Keratinocyte (primary cell): ENCODE results near the gene ANKS1B. TPM values are rescaled to one million over a fixed set of nuclear protein-coding genes. Genes with fewer than 3 reads are reported as not detected.

Source experiments
- DNase-seq: peaks from one replicate; pipeline ENCODE4 v3.0.0-alpha.2; 2011; ENCODE audit warnings: low read depth, missing footprints, low spot score
- FAIRE-seq: peaks from 2 replicates; lab custom pipeline; 2011; peaks lifted over from hg19 to GRCh38; lab: Jason Lieb, UNC
- H2AFZ ChIP-seq: 2 replicates; pipeline ENCODE4 v1.6.0; 2012; ENCODE audit warnings: low read length, control low read depth, inconsistent platforms; ENCODE audit not compliant: control insufficient read depth
- H3K27ac ChIP-seq: 2 replicates; pipeline ENCODE4 v1.5.1; 2011; ENCODE audit warnings: low read length; ENCODE audit not compliant: control insufficient read depth, insufficient read depth
- H3K27me3 ChIP-seq: 3 replicates; pipeline ENCODE4 v1.6.0; 2011; ENCODE audit warnings: low read length; ENCODE audit not compliant: control insufficient read depth, insufficient read depth; ENCODE audit errors: extremely low read depth
- H3K36me3 ChIP-seq, 2 experiments: 2 replicates in 1 of 2; 3 replicates in 1 of 2; pipeline ENCODE4 v1.5.1; 2011; ENCODE audit warnings: low read length in 2 of 2, mild to moderate bottlenecking in 1 of 2; ENCODE audit not compliant: control insufficient read depth in 2 of 2, insufficient read depth in 2 of 2; ENCODE audit errors: extremely low read depth in 1 of 2
- H3K4me1 ChIP-seq: 3 replicates; pipeline ENCODE4 v1.5.1; 2011; ENCODE audit warnings: low read length; ENCODE audit not compliant: control insufficient read depth, insufficient read depth; ENCODE audit errors: extremely low read depth
- H3K4me2 ChIP-seq: 3 replicates; pipeline ENCODE4 v1.6.0; 2011; ENCODE audit warnings: low read depth, low read length; ENCODE audit not compliant: control insufficient read depth, insufficient read depth; ENCODE audit errors: extremely low read depth
- H3K4me3 ChIP-seq, 3 experiments: fragments of 200-600 bp in 1 of 3; sonication (generic) in 1 of 3; 2 replicates in 2 of 3; 3 replicates in 1 of 3; pipeline ENCODE4 v1.5.1; 2011 to 2016; ENCODE audit warnings: low read length in 3 of 3, mild to moderate bottlenecking in 3 of 3, control low read depth in 2 of 3, inconsistent platforms in 1 of 3, low read depth in 1 of 3, mixed read lengths in 1 of 3, mixed run types in 1 of 3, moderate library complexity in 1 of 3; ENCODE audit not compliant: control insufficient read depth in 2 of 3, insufficient read depth in 2 of 3; ENCODE audit errors: extremely low read depth in 1 of 3
- H3K79me2 ChIP-seq: 2 replicates; pipeline ENCODE4 v1.6.0; 2012; ENCODE audit warnings: low read length; ENCODE audit not compliant: control insufficient read depth, insufficient read depth
- H3K9ac ChIP-seq: 3 replicates; pipeline ENCODE4 v1.6.0; 2011; ENCODE audit warnings: low read length; ENCODE audit not compliant: control insufficient read depth, insufficient read depth; ENCODE audit errors: extremely low read depth
- H3K9me1 ChIP-seq: 3 replicates; pipeline ENCODE4 v1.6.0; 2011; ENCODE audit warnings: low read length; ENCODE audit not compliant: control insufficient read depth, insufficient read depth; ENCODE audit errors: extremely low read depth
- H3K9me3 ChIP-seq: 2 replicates; pipeline ENCODE4 v1.5.1; 2012; ENCODE audit warnings: low read depth, low read length; ENCODE audit not compliant: control insufficient read depth
- H4K20me1 ChIP-seq: 3 replicates; pipeline ENCODE4 v1.6.0; 2011; ENCODE audit warnings: low read length; ENCODE audit not compliant: control insufficient read depth, insufficient read depth; ENCODE audit errors: extremely low read depth
- CTCF ChIP-seq, 3 experiments: IDR thresholded peaks in 1 of 3; conservative IDR thresholded peaks in 1 of 3; optimal IDR thresholded peaks in 1 of 3; 2 replicates in 2 of 3; 3 replicates in 1 of 3; pipeline versions ENCODE3 to v1.5.1; 2011; ENCODE audit warnings: low read length in 3 of 3, mild to moderate bottlenecking in 3 of 3, moderate library complexity in 2 of 3, control low read depth in 1 of 3, inconsistent platforms in 1 of 3; ENCODE audit not compliant: insufficient read depth in 2 of 3; ENCODE audit errors: extremely low read depth in 1 of 3
- EZH2 ChIP-seq: IDR thresholded peaks from one replicate; pipeline ENCODE4 v1.6.1; 2012; ENCODE audit warnings: inconsistent platforms, mild to moderate bottlenecking, low read length, moderate library complexity
- dilution Hi-C: fragments of 300-500 bp; cut with MboI; formaldehyde crosslinking; loops from one replicate; pipeline ENCODE4 v1.7.0; 2020; ENCODE audit warnings: low sequenced_read_pairs; ENCODE audit not compliant: extremely low pct_ligation_motif_present
- polyA plus RNA-seq, 5 experiments: library from polyadenylated mRNA; depleted of rRNA in 3 of 5; stranded (reverse) in 3 of 5; stranded (forward) in 1 of 5; unstranded in 1 of 5; fragments of >200 nt; gene quantifications; 1 replicate in 1 of 5; 2 replicates in 3 of 5; 3 replicates in 1 of 5; pipeline versions ENCODE4 v1.2.1 to v1.2.3, GENCODE V29; 2011 to 2012; ENCODE audit warnings: missing spikeins in 2 of 5, low read depth in 1 of 5, low replicate concordance in 1 of 5

Gene ANKS1B
- polyA plus RNA-seq, 1 donor (not counting 4 experiments of a cell fraction or from before 2014, with no cell fraction given), result not detected

- dilution Hi-C loops, result no loop called here
Observed at GRCh38 chr12:99056186-99056585, 928.5 kb downstream of the ANKS1B start.

GRCh38 chr12:99055299-99055698 is 929.4 kb downstream of the ANKS1B start:
- TF ChIP-seq EZH2 (no peak), CTCF (optimal IDR thresholded peaks at IDR 0.05 in 1 of 3, IDR thresholded peaks at IDR 0.05 in 1 of 3, conservative IDR thresholded peaks at IDR 0.05 in 1 of 3; ENCODE audit: extremely low read depth in 1 of 3, insufficient read depth in 2 of 3, low read length in 3 of 3) (no peak)
- H3K4me1 ChIP-seq, result no peaks in the 10 kb centered on the region
- H3K79me2 ChIP-seq, result no peaks in the 10 kb centered on the region
- DNase-seq, result no peak
- FAIRE-seq, result no peak
- no peak overlapping the region for H3K4me2 ChIP-seq
- no peaks in the 10 kb centered on the region for H3K9me1 ChIP-seq
- H3K27ac ChIP-seq, result no peak overlapping the region
- H3K27me3 ChIP-seq, result no peaks in the 10 kb centered on the region
- H3K9ac ChIP-seq, result no peak overlapping the region
- dilution Hi-C loops, result no loop called here
- H3K9me3 ChIP-seq, result no peaks in the 10 kb centered on the region
- H2AFZ ChIP-seq, result no peak overlapping the region
- no peaks in the 10 kb centered on the region for H4K20me1 ChIP-seq
- H3K36me3 ChIP-seq, result no peaks in the 10 kb centered on the region
- H3K4me3 ChIP-seq, result no peak overlapping the region

More at GRCh38 chr12:99056186-99056585, 928.5 kb downstream of the ANKS1B start:
- H3K9me3 ChIP-seq, result no peaks in the 10 kb centered on the region
- H3K4me3 ChIP-seq, result no peak overlapping the region
- no peak overlapping the region for H3K9ac ChIP-seq
- no peaks in the 10 kb centered on the region for H3K4me1 ChIP-seq
- H3K9me1 ChIP-seq, result no peaks in the 10 kb centered on the region
- H3K79me2 ChIP-seq, result no peaks in the 10 kb centered on the region
- no peak overlapping the region for H3K4me2 ChIP-seq
- no peaks in the 10 kb centered on the region for H4K20me1 ChIP-seq
- no peak overlapping the region for H3K27ac ChIP-seq
- FAIRE-seq (no peak), DNase-seq (no peak)
- no peaks in the 10 kb centered on the region for H3K36me3 ChIP-seq
- H3K27me3 ChIP-seq, result no peaks in the 10 kb centered on the region
- no peak for TF ChIP-seq CTCF (optimal IDR thresholded peaks at IDR 0.05 in 1 of 3, IDR thresholded peaks at IDR 0.05 in 1 of 3, conservative IDR thresholded peaks at IDR 0.05 in 1 of 3; ENCODE audit: extremely low read depth in 1 of 3, insufficient read depth in 2 of 3, low read length in 3 of 3)
- no peak for TF ChIP-seq EZH2
- no peak overlapping the region for H2AFZ ChIP-seq
